ENCODE results near the gene CD22. TPM values are rescaled to one million over a fixed set of nuclear protein-coding genes. Genes with fewer than 3 reads are reported as not detected.

Gene CD22
- polyA plus RNA-seq, 1 donor from 2014 or later: not detected

GRCh38 chr19:35334144-35334753 is 5.3 kb downstream of the CD22 start:
- Histone ChIP-seq H3K27me3 (ENCODE audit: insufficient read depth, low read depth, low read length) (no peaks in the 10 kb centered on the region), H3K9ac (ENCODE audit: low read length) (no peak overlapping the region), H3K9me3 (ENCODE audit: low read length) (no peaks in the 10 kb centered on the region), H3F3A (ENCODE audit: insufficient read depth, low read length, poor library complexity, severe bottlenecking) (no peaks in the 10 kb centered on the region), H3K4me2 (ENCODE audit: low read length) (no peak overlapping the region), H3K27ac (ENCODE audit: low read length) (no peak overlapping the region), H3K4me3 (ENCODE audit: low read length) (no peak overlapping the region), H3K36me3 (ENCODE audit: insufficient read depth, low read length) (no peaks in the 10 kb centered on the region), H3K9me2 (ENCODE audit: insufficient read depth, low read length) (no peaks in the 10 kb centered on the region), H2AFZ (ENCODE audit: low read depth, low read length) (no peak overlapping the region), H4K20me1 (ENCODE audit: insufficient read depth) (no peaks in the 10 kb centered on the region), H3K79me2 (replicated peaks; ENCODE audit: insufficient read depth, low read length) (no peaks in the 10 kb centered on the region)
- TF ChIP-seq TAF1 (IDR thresholded peaks at IDR 0.05; ENCODE audit: low read depth) (no peak), RAD21 (conservative IDR thresholded peaks at IDR 0.05) (no peak), REST (IDR thresholded peaks at IDR 0.05; ENCODE audit: borderline replicate concordance) (no peak), EP300 (conservative IDR thresholded peaks at IDR 0.05; ENCODE audit: poor library complexity, severe bottlenecking) (no peak), MXI1 (conservative IDR thresholded peaks at IDR 0.05; ENCODE audit: poor library complexity, severe bottlenecking) (no peak), SMC3 (conservative IDR thresholded peaks at IDR 0.05; ENCODE audit: poor library complexity) (no peak), POLR2AphosphoS5 (IDR thresholded peaks at IDR 0.05) (no peak), EZH2 (IDR thresholded peaks at IDR 0.05; ENCODE audit: borderline replicate concordance, insufficient read depth, low read length, poor library complexity, severe bottlenecking) (no peak)
- TF ChIP-seq, protein P1, sequence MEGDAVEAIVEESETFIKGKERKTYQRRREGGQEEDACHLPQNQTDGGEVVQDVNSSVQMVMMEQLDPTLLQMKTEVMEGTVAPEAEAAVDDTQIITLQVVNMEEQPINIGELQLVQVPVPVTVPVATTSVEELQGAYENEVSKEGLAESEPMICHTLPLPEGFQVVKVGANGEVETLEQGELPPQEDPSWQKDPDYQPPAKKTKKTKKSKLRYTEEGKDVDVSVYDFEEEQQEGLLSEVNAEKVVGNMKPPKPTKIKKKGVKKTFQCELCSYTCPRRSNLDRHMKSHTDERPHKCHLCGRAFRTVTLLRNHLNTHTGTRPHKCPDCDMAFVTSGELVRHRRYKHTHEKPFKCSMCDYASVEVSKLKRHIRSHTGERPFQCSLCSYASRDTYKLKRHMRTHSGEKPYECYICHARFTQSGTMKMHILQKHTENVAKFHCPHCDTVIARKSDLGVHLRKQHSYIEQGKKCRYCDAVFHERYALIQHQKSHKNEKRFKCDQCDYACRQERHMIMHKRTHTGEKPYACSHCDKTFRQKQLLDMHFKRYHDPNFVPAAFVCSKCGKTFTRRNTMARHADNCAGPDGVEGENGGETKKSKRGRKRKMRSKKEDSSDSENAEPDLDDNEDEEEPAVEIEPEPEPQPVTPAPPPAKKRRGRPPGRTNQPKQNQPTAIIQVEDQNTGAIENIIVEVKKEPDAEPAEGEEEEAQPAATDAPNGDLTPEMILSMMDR (IDR thresholded peaks at IDR 0.05; ENCODE audit: poor library complexity, severe bottlenecking): no peak

GRCh38 chr19:35336166-35336955 is 7.4 kb downstream of the CD22 start:
- TF ChIP-seq EP300 (conservative IDR thresholded peaks at IDR 0.05; ENCODE audit: poor library complexity, severe bottlenecking) (no peak), SMC3 (conservative IDR thresholded peaks at IDR 0.05; ENCODE audit: poor library complexity) (no peak), TAF1 (IDR thresholded peaks at IDR 0.05; ENCODE audit: low read depth) (no peak), RAD21 (conservative IDR thresholded peaks at IDR 0.05) (no peak), EZH2 (IDR thresholded peaks at IDR 0.05; ENCODE audit: borderline replicate concordance, insufficient read depth, low read length, poor library complexity, severe bottlenecking) (no peak), REST (IDR thresholded peaks at IDR 0.05; ENCODE audit: borderline replicate concordance) (no peak), POLR2AphosphoS5 (IDR thresholded peaks at IDR 0.05) (no peak), MXI1 (conservative IDR thresholded peaks at IDR 0.05; ENCODE audit: poor library complexity, severe bottlenecking) (no peak)
- TF ChIP-seq, protein P1 (IDR thresholded peaks at IDR 0.05; ENCODE audit: poor library complexity, severe bottlenecking): no peak
- no peaks in the 10 kb centered on the region for H3K36me3 ChIP-seq (ENCODE audit: insufficient read depth, low read length)
- no peak overlapping the region for H3K9ac ChIP-seq (ENCODE audit: low read length)
- no peaks in the 10 kb centered on the region for H3F3A ChIP-seq (ENCODE audit: insufficient read depth, low read length, poor library complexity, severe bottlenecking)
- no peak overlapping the region for H2AFZ ChIP-seq (ENCODE audit: low read depth, low read length)
- no peaks in the 10 kb centered on the region for H3K27me3 ChIP-seq (ENCODE audit: insufficient read depth, low read depth, low read length)
- H3K79me2 ChIP-seq (replicated peaks; ENCODE audit: insufficient read depth, low read length): no peaks in the 10 kb centered on the region
- H3K9me3 ChIP-seq (ENCODE audit: low read length): no peaks in the 10 kb centered on the region
- no peaks in the 10 kb centered on the region for H3K9me2 ChIP-seq (ENCODE audit: insufficient read depth, low read length)
- no peaks in the 10 kb centered on the region for H4K20me1 ChIP-seq (ENCODE audit: insufficient read depth)
- H3K4me3 ChIP-seq (ENCODE audit: low read length): no peak overlapping the region
- H3K4me2 ChIP-seq (ENCODE audit: low read length): no peak overlapping the region
- no peak overlapping the region for H3K27ac ChIP-seq (ENCODE audit: low read length)

Measured in neural cell (in vitro differentiated cells).